GM13977 (cell line): ENCODE measurements around the gene TACR2.

Experiments
- DNase-seq: peaks from one replicate; pipeline ENCODE4 v3.0.0; 2012; ENCODE audit warnings: low spot score
- CTCF ChIP-seq: IDR thresholded peaks from 2 replicates; pipeline ENCODE4 v1.5.1; 2012; ENCODE audit warnings: mild to moderate bottlenecking, control low read depth; ENCODE audit not compliant: insufficient read depth; ENCODE audit errors: extremely low read depth, missing control alignments
- in situ Hi-C: fragments of 300-500 bp; cut with MboI; formaldehyde crosslinking; loops from one replicate; pipeline ENCODE4 v1.12.0; 2022; ENCODE audit warnings: low sequenced_read_pairs, low pct_unique_long_range_greater_than_20kb, mixed read lengths, inconsistent platforms; ENCODE audit not compliant: unreplicated experiment

TACR2 gene

DNA sequence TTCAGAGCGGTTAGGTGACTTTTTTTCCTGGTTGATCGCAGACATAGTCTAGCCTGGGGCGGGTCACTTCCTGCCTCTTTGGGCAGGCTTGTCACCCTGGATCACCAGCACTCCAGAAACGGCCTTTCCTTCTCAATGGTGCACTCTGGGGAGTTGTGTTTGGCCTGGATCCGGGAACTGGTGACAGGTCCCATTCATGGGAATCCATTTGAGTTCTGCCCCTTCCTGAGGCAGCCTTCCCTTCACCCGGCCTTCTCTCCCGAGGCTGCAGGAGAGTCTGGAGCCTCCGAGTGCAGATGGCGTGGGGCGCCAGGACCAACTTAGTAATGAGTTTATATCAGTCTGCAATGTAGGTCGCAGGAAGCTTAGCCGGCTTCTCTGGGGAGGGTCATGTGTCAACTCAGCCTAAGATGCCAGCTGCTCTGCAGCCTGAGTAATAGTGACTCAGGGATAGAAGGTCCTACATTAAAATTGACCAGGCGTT is 54.2 kb downstream of the TACR2 start:
- TF ChIP-seq CTCF: no peak
- no peak for DNase-seq
- in situ Hi-C loops: no loop called here

- no peak for TF ChIP-seq CTCF
- in situ Hi-C loops: no loop called here
- no peak for DNase-seq
Measured at GRCh38 chr10:69361303-69361614, 55.5 kb downstream of the TACR2 start.

DNA sequence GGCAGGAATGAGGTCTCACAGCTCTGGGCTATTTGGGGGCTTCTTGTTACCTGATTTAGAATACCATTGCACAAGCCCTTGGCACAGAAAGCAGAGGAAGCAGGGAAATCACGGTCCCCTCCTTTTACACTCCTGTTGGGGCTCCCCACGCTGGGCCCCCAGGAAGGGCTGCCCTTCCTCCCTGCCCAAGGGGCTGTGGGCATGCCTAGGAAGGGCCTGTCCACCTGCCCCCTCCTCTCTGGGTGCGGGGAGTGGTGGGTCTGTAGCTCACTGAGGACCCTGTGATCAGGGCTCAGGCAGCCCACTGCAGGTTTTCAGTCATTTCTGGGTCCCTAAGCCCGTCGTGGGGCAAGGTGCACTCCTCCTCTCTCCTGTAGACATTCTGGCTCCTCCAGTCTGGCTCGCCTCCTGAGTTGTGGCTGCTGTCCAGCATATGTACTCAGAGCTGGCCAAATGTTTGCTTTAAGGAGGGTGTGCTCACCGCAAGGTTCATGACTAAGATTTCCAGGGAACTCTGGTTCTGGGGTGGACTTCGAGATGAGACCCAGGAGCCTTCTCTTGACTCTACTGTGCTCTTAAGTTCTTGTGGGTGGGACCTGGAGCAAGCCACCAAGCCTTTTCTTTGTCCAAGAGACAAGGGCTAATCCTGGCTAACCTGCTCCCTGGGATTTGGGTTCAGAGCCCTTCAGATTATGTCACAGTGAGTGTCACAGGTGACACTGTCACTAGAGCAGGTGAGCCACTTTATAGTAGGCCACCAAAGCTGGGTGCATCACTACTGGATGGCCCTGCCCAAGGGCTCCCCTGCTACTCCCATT is 56.0 kb downstream of the TACR2 start:
- in situ Hi-C loops: no loop called here
- TF ChIP-seq CTCF: no peak
- DNase-seq: no peak

DNA sequence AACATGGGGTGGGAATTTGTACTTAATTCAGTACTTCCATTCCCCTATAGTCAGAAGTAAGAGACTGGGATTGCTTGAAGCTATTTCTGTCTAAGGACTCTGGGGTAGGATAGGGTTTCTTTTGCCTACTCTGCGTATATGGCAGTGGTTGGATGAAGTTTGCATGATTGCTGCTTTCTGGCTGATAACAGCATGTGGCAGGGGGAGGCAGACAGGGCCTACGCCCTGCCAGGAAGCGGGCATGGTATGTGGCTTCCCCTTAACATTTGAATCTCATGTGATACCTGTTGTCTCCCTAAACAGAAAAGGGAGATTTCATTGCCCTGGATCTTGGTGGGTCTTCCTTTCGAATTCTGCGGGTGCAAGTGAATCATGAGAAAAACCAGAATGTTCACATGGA is 57.1 kb downstream of the TACR2 start:
- in situ Hi-C loops: no loop called here
- DNase-seq: no peak

GRCh38 chr10:69359148-69359547 is 57.6 kb downstream of the TACR2 start:
- in situ Hi-C loops: no loop called here
- DNase-seq: no peak
- TF ChIP-seq CTCF: no peak

More for the DNA sequence above, 57.1 kb downstream of the TACR2 start:
- TF ChIP-seq CTCF: no peak

DNA sequence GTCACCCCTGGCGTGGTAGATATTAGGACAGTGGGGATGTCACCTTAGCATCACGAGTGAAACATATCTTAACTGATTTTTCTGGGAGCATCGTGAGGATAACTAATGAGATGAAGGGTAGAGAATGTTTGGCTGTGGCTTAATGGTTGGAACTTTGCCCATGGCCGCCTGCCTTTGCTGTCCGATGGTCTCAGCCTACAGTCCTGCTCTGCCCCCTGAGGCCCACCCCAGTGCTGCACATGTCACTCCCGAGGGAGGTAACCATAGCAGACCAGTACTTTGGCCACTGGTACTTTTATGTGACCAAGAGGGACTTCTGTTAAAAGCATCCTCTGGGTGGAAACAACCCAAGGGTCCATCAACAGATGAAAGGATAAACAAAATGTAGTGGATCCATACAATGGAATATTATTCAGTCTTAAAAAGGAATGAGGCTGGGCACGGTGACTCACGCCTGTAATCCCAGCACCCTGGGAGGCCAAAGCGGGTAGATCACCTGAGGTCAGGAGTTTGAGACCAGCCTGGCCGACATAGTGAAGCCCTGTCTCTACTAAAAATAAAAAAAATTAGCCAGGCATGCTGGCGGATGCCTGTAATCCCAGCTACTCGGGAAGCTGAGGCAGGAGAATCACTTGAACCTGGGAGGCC is 58.4 kb downstream of the TACR2 start:
- no peak for DNase-seq
- in situ Hi-C loops: no loop called here
- no peak for TF ChIP-seq CTCF
